Bronchial epithelial cell (primary cell): ENCODE data around the gene ULBP2. TPM values are rescaled to one million over a fixed set of nuclear protein-coding genes. Genes with fewer than 3 reads are reported as not detected.

Source experiments
- DNase-seq: peaks from one replicate; pipeline ENCODE4 v3.0.0-alpha.2; 2010; ENCODE audit warnings: low read depth
- FAIRE-seq: peaks from 2 replicates; lab custom pipeline; 2011; peaks lifted over from hg19 to GRCh38; lab: Jason Lieb, UNC
- H3K27me3 ChIP-seq: 2 replicates; pipeline ENCODE4 v1.5.1; 2011; ENCODE audit warnings: low read length; ENCODE audit not compliant: control insufficient read depth, insufficient read depth
- H3K36me3 ChIP-seq: 2 replicates; pipeline ENCODE4 v1.5.1; 2011; ENCODE audit warnings: low read length; ENCODE audit not compliant: control insufficient read depth, insufficient read depth
- H3K4me3 ChIP-seq: 2 replicates; pipeline ENCODE4 v1.5.1; 2011; ENCODE audit warnings: mild to moderate bottlenecking, low read depth, low read length, control low read depth
- total RNA-seq: library from RNA; depleted of rRNA; stranded (reverse); fragments of >200 nt; gene quantifications from 2 replicates; pipeline ENCODE4 v1.2.1, GENCODE V29; 2014
- TF ChIP-seq, protein P1 (sequence below): IDR thresholded peaks from 2 replicates; pipeline ENCODE4 v1.5.1; 2011; ENCODE audit warnings: mild to moderate bottlenecking, moderate library complexity, low read length, control low read depth, inconsistent platforms; ENCODE audit not compliant: insufficient read depth, severe bottlenecking

ULBP2 gene
- total RNA-seq, 1 donor from 2014 or later = 2.4 TPM

DNA sequence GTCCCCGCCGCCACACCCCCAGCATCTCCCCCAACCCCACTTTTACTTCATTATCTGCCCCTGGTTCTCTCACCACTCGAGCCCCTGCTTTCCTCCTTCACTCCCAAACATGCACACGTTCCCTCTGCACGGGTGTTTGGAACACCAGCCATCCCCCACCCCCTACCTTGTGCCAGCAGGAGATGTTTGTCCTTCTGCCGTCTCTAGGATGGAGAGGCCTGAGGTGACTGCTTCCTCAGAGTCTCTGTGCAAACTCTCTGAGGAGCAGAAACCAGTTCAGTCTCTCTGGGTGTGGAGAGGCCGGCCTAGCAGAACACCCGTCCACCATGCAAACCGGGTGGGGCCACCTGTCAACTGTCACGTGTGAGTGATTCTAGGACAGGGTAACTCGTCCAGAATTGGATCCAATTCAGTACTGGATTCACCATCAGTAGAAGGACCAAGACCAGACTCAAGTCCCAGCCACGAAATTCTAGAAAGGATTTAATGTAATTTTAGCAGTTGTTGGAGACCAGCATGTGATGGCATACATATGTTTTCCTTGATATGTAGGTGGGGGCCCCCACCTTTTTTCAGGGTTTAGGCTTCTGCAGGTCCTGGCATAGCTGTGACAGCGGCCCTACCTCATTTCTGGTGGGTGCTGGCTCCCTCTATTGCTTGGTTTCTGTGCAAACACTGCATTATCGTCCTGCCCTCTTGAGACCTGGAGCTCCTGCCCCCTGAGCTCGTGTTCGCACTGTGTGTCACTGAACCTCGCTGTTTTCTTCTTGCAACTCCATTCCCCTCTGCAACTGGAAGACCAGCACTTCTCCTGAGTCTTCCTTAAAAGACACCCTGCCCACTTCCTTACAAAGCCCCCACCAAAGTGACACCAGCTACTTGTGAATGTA, 43.7 kb upstream of the ULBP2 start, which contains the start of gene RAET1E:
TSS of gene RAET1E (minus strand) at position 259 of the 890 bp plus-strand sequence. CDS start 7,212 bp downstream, outside the sequence.
- Histone ChIP-seq H3K27me3 (no peaks in the 10 kb centered on the region), H3K4me3 (peak within 1 kb of the TSS; percentile 9), H3K36me3 (no peaks in the 10 kb centered on the region)
- no peak for DNase-seq
- TF ChIP-seq, protein P1, sequence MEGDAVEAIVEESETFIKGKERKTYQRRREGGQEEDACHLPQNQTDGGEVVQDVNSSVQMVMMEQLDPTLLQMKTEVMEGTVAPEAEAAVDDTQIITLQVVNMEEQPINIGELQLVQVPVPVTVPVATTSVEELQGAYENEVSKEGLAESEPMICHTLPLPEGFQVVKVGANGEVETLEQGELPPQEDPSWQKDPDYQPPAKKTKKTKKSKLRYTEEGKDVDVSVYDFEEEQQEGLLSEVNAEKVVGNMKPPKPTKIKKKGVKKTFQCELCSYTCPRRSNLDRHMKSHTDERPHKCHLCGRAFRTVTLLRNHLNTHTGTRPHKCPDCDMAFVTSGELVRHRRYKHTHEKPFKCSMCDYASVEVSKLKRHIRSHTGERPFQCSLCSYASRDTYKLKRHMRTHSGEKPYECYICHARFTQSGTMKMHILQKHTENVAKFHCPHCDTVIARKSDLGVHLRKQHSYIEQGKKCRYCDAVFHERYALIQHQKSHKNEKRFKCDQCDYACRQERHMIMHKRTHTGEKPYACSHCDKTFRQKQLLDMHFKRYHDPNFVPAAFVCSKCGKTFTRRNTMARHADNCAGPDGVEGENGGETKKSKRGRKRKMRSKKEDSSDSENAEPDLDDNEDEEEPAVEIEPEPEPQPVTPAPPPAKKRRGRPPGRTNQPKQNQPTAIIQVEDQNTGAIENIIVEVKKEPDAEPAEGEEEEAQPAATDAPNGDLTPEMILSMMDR = peak; percentile 25
- FAIRE-seq = no peak

- no peak for DNase-seq
- H3K36me3 ChIP-seq = no peaks in the 10 kb centered on the region
- FAIRE-seq = no peak
- TF ChIP-seq, protein P1 = no peak
- no peak overlapping the region for H3K4me3 ChIP-seq
- no peaks in the 10 kb centered on the region for H3K27me3 ChIP-seq
Observed at GRCh38 chr6:149898966-149899365, 42.8 kb upstream of the ULBP2 start.

GRCh38 chr6:149899486-149899885, 42.3 kb upstream of the ULBP2 start:
- no peak for FAIRE-seq
- no peak overlapping the region for H3K4me3 ChIP-seq
- DNase-seq = no peak
- H3K36me3 ChIP-seq = no peaks in the 10 kb centered on the region
- TF ChIP-seq, protein P1 = no peak
- no peaks in the 10 kb centered on the region for H3K27me3 ChIP-seq

- FAIRE-seq = peak; percentile 64
- no peak for DNase-seq
- Histone ChIP-seq H3K36me3 (no peaks in the 10 kb centered on the region), H3K4me3 (no peak overlapping the region), H3K27me3 (no peaks in the 10 kb centered on the region)
- TF ChIP-seq, protein P1 = no peak
Observed at GRCh38 chr6:149899926-149900619, 41.7 kb upstream of the ULBP2 start.

DNA sequence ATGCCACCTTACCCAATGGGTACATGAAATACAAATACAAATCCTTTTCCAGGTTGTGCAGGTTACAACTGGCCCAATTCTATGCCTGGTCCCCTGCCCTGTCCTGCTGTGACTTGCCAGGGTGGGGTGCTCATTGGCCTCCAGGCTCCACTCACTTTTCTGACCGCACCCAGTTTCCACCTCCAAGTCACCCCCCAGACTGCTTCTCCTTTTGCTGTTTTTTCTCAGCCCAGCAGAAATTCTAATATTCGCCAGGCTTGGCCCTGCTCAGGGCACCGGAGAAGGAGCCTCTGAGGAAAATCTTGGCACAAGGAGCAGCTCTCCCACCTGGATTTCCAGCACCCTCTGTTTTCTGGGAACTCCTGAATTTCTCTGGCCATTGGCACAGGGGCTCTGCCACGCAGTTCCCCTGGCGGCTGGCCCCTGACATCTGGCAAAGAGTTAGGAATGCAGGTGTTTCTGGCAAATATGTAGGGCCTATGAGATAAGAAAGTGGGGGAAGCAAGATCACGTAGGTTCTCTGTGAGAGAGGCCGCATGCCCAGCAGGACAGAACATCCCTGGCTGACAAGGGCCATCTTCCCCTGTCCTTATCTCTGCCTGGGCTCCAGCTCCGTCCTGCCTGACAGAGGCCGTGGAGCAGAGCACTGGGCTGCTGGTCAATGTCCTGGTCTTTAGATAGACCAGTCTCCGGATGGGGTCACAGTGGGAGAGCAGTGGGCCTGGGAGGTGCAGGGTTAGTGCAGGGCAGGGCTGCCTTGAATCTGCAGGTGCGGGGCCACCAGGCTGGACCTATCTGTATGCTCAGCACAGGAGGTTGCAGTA, 41.0 kb upstream of the ULBP2 start:
- FAIRE-seq (no peak), DNase-seq (peak; percentile 95)
- Histone ChIP-seq H3K27me3 (no peaks in the 10 kb centered on the region), H3K36me3 (no peaks in the 10 kb centered on the region), H3K4me3 (no peak overlapping the region)
- TF ChIP-seq, protein P1 = no peak
